Islet precursor cell (in vitro differentiated cells): ENCODE data around the gene MDK.
A peak's percentile ranks its signal among the peaks of the same experiment; 100 is the strongest.

Experiments used
- DNase-seq: peaks from one replicate; pipeline ENCODE4 v3.0.0-alpha.2; 2018

The MDK gene

DNA sequence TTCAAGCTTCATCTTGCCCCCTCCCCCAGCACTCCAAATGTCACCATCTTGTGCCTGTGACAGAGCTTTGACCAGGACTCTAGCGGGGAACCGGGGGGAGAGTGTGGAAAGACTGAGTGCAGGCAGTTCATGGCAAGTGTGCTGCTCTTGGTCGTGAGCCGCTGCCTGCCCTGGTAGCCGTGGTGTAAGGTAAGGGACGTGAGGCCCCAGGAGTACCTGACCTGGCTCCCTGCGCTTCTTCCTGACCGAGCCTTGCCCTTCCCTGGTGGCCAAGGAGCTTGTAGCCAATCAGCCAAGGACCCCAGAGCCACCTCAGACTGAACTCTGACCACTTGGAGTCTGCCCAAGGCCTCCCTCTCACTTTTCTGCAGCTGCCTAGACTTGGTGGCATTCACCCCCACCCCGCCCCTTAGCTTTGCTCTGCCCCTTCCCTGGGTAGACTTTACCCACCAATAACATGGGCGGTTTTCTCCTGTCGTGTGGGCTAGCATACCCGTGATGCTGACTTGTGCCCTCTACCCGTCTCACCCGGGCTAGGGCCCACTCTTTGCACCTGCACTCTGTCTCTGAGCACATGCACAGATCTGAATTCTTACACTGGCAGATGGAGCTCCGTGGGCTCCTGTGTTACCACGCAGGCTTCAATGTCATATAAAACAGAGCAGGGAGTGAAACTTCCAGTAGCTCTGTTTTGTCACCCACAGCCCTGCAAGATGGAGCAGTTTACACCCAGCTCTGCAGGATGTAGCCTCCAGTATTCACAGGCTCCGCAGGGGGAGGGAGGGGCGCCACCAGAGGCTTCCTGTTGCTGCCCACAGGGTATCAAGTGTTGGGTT lies 32.7 kb upstream of the MDK start:
- DNase-seq, result no peak

DNA sequence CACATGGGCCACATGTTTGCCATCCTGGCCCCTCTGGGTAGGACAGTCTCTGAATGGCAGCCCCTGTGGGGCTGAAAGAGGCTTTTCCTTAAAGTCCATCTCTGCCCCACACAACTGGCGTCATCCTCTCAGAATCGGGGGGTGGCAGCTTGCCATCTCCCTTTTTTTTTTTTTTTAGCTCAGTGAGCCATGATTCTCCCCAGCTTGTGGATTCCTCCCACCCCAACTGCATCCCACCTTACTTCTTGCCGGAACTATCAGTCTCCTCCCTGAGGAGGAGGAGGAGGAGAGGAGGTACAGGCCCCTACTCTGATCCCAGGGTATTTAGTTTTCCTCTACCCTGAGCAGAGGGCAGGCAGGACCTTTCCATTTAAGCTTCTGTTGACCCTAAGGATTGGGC lies 30.8 kb upstream of the MDK start:
- DNase-seq, result no peak

DNA sequence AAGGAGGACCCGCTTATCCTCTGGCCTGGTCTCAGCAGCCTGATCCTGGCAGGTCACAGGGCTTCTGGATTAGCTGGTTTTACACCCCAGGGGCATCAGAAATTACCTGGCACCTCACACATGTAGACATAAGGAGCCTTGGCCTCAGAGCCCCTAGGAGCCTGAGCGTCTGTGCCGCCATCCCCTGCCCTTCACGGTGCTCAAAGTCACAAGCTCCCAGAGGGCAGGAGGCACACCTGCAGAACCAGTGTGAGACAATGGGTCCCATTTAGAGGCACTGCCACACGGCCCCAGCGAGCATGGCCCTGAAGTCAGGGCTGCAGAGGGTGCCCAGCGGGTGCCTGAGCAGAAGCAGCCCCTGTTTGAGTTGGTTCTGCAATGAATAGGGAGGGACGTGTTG lies 30.3 kb upstream of the MDK start:
- DNase-seq, result no peak

- no peak for DNase-seq
These were observed 29.9 kb upstream of the MDK start for GRCh38 chr11:46351606-46352005.

- peak; percentile 92 for DNase-seq
These were observed 29.2 kb upstream of the MDK start for GRCh38 chr11:46352063-46352841.

DNA sequence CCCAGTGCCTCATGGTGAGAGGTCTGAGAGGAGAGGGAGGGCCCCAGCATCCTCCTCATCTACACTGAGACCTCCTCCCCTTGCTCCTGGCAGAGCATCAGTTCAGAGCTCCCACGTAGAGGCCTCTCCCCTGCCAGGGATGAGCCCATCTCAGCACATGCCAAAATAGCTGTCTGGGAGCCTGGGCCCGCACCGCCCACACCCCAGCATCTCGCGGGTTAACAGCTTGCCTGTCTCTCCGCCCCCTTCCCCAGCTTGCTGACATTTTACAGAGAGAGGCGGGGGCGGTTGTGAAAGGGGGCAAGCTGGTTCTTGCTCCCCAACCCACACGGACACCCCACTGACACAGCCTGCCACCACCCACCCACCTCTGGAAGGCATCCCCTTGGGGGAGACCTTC lies 27.8 kb upstream of the MDK start:
- no peak for DNase-seq

DNA sequence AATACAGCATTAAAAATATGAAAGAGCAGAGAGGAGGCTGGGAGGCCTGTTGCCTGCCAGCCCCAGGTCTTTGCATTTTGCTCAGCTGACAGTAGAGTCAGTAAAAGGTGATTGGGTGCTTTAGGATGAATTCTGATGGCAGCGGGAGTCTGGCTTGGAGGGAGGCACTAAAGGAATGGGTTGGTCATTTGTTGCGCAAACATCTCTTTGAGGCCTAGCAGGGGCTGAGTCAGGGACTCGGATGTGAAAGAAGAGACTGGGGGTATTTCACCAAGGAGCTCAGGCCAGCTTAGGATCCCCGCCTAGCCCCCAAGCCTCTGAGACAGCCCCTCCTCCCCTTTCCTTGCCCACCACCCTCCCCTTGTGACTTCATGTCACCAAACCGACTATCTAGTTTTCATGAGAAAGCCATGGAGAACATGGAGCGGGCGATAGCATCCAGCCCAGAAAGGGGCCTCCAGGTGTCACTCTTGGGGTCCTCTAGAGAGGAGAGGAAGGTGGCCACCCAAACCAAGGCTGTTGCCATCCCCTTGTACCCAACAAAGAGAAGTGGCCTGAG lies 24.5 kb upstream of the MDK start:
- DNase-seq, result peak; percentile 57

GRCh38 chr11:46357483-46357936 lies 24.0 kb upstream of the MDK start:
- peak; percentile 57 for DNase-seq

DNA sequence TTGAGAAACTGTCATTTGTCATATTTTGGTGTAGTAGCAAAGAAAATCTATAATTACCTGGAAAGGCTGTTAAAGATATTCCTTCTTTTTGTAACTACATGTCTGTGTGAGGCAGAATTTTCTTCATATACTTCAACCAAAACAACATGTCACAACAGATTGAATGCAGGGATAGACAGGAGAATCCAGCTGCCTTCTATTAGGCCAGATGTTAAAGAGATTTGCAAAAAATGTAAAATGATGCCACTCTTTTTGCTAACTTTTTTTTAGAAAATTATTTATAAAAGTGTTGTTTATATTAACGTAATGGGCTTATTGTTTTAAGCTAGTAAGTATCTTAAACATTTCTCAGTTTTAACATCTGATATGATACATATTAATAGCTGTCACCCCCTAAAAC lies 21.5 kb upstream of the MDK start:
- no peak for DNase-seq

GRCh38 chr11:46360878-46361277 lies 20.6 kb upstream of the MDK start:
- DNase-seq, result no peak

GRCh38 chr11:46361283-46362155 lies 19.9 kb upstream of the MDK start:
- peak; percentile 54 for DNase-seq

GRCh38 chr11:46362156-46363030 lies 19.1 kb upstream of the MDK start:
- no peak for DNase-seq

- DNase-seq, result peak; percentile 80
These were observed 18.4 kb upstream of the MDK start for GRCh38 chr11:46363031-46363407.

GRCh38 chr11:46363455-46364005 lies 17.9 kb upstream of the MDK start:
- DNase-seq, result peak; percentile 56

- DNase-seq, result no peak
These were observed 17.4 kb upstream of the MDK start for GRCh38 chr11:46364056-46364455.

DNA sequence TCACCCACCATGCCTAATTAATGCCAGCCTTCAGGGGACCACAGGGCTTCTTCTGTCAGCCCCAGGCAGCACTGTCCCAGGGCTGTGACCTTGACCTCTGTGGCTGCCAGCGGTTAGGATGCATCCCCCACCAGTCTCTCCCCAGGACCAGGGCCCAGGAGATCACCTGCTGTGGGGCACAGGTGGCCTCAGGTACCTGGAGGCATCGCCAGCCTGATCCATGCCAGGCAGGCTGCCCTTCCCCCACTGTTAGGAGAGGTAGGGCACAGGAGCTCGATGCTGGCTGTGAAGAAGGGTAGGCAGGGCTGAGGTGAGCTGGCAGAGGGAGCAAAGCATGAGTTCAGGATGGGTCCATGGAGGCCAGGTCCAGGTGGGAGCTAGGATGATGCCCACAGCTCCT lies 16.7 kb upstream of the MDK start:
- DNase-seq, result no peak

DNA sequence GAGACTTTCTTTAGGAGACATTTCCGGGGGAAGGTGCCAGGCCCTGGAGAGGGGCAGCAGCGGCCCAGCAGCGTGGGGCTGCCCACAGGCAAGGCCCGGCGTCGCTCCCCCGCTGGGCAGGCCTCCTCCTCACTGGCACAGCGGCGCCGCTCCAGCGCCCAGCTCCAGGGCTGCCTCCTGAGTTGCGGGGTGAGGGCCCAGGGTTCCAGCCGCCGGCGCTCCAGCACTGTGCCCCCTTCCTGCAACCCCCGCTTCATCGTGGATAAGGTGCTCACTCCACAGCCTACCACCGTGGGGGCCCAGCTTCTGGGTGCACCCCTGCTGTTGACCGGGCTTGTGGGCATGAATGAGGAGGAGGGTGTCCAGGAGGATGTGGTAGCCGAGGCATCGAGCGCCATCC lies 15.2 kb upstream of the MDK start:
- DNase-seq, result no peak

DNA sequence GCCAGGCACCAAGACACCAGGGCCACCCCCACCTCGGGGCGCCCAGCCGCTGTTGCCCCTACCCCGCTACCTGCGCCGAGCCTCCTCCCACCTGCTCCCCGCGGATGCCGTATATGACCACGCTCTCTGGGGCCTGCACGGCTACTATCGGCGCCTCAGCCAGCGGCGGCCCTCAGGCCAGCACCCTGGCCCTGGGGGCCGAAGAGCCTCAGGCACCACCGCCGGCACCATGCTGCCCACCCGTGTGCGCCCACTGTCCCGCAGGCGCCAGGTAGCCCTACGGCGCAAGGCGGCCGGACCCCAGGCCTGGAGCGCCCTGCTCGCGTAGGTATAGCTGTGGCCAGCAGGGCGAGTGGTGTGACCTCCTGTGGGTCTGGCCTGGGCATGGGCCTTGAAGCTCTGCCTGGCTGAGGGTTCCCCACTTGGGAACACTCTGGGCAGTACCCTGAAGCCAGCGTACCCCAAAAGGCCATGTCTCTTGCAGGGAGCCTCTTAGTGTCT lies 14.8 kb upstream of the MDK start:
- DNase-seq, result no peak

- no peak for DNase-seq
These were observed 14.1 kb upstream of the MDK start for GRCh38 chr11:46367244-46367915.

DNA sequence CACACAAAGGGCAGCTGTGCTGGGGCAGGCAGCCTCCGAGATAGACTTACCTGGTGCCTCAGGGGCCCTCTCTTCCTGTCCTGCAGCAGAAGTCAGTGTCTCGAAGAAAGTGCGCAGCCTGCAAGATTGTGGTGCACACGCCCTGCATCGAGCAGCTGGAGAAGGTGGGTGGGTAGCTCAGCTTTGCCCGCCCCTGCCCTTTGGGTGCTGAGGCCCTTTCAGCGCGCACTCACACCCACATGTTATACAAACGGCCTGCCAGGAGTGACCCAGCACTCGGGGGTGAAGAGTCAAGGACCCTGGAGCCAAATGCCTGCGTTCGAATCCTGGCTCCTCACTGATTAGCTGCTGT lies 13.6 kb upstream of the MDK start:
- DNase-seq, result no peak
